ENCODE measurements around the gene SERPINA4.

DNA sequence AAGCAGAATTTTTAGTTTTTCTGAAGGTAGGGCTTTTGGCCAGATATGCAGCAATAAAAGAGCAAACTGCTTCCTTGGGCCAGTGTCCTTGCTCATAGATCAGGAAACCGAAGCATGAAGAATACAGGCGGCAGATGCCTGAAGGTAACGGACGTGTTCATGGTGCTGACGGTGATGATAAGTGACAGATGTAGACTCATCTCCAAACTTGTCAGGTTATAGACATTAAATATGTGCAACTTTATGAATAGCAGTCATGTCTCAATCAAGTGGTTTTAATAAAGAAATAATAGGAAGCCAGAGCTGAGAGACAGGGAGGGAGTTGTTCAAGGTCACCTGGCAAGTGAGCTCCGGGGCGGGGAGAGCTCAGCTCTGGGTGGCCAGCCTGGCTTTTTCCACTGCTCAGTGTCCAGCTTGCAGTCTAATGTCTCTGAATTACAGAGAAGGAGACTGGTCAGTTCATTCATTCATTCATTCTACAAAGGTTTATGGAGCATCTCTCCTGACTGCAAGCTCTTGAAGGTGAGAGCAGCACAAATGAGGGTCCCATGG is 21.0 kb downstream of the SERPINA4 start:
- TF ChIP-seq GATA2 (IDR thresholded peaks at IDR 0.05; ENCODE audit: low read depth, low read length) (no peak), GATA3 (IDR thresholded peaks at IDR 0.05; ENCODE audit: low read depth, low read length) (no peak)
